ENCODE results near the gene ADAMTS9. TPM values are rescaled to one million over a fixed set of nuclear protein-coding genes. Genes with fewer than 3 reads are reported as not detected.
"Not testable (repeated sequence)": the region's sequence is repeated elsewhere in the genome, so short reads cannot be mapped to it uniquely, and the experiment has no call there.

The ADAMTS9 gene
- total and polyA plus RNA-seq, 12 donors: 9.7 to 102 (median 18.6) TPM

DNA sequence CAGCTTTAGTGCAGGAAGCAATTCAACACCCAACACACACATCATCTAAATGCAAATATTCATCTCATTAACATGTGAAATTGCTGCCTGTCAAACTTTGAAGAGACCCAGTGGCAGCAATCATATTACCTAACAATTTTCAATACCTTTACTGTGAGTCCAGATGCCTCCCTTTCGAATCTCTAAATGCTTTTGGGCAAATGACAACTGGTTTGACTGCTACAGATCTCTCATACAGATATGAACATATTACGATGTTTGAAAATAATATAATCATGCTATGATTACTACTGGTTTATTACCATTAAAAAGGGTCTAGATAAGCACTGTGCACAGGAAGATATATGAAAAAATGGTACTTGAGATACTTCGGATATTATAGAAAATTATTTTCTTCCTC, 137.9 kb downstream of the ADAMTS9 start:
- ATAC-seq: no peak
- WGBS, 2 donors: 95 to 97% methylated on average over 3 of the region's 3 CpGs
- H3K4me3 ChIP-seq: no peak overlapping the region
- no peak for DNase-seq
- no peaks in the 10 kb centered on the region for H3K9me3 ChIP-seq
- intact Hi-C loops (cut with DNase I): no loop called here
- TF ChIP-seq, protein P1, sequence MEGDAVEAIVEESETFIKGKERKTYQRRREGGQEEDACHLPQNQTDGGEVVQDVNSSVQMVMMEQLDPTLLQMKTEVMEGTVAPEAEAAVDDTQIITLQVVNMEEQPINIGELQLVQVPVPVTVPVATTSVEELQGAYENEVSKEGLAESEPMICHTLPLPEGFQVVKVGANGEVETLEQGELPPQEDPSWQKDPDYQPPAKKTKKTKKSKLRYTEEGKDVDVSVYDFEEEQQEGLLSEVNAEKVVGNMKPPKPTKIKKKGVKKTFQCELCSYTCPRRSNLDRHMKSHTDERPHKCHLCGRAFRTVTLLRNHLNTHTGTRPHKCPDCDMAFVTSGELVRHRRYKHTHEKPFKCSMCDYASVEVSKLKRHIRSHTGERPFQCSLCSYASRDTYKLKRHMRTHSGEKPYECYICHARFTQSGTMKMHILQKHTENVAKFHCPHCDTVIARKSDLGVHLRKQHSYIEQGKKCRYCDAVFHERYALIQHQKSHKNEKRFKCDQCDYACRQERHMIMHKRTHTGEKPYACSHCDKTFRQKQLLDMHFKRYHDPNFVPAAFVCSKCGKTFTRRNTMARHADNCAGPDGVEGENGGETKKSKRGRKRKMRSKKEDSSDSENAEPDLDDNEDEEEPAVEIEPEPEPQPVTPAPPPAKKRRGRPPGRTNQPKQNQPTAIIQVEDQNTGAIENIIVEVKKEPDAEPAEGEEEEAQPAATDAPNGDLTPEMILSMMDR (IDR thresholded peaks at IDR 0.05): no peak
- H3K4me1 ChIP-seq: peaks cover 0 to 24% (median 12%) of the 10 kb centered on the region in 9 donors
- H3K27me3 ChIP-seq: no peaks in the 10 kb centered on the region
- H3K27ac ChIP-seq: no peak overlapping the region
- H3K36me3 ChIP-seq: peaks cover 0 to 98% (median 12%) of the 10 kb centered on the region in 9 donors

DNA sequence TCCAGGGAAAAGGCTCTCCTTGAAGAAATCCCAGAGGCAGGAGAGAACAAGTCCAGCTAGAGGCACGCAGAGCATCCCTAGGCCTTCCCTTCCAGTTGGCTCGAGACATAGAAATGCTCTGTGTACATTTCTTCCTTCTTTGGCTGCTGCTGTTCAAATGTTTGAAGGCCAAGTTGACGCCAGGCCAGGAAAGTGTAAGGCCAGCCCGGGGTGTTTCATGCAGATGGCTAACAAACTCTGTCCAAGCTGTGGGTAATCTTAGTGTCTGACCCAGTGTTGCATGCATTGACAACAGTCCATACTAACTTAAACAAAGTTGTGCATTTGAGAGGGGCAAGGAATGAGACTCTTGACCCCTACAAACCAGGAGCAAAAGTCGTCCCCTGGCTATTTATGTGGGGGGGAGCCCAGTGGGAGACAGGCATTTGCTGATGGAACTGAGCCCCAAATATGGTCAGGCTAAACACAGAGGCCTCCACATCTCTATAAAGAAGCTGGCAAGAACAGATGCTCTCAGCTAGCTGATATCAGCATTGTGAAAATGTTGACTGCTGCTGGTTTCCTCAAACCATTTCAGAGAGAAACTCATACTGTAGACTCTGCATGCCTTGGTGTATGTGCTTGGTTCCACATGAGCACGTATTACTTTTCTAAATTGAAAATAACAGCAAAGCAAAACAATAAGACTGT, 139.5 kb downstream of the ADAMTS9 start:
- intact Hi-C loops (cut with DNase I): no loop called here
- ATAC-seq: peak; percentile 74 to 90 (median 81)
- peak overlapping the region in 5 of 10 donors; percentile 29 to 53 (median 45) for H3K27ac ChIP-seq
- H3K36me3 ChIP-seq: peaks cover 0 to 87% (median 12%) of the 10 kb centered on the region in 9 donors
- no peaks in the 10 kb centered on the region for H3K9me3 ChIP-seq
- no peak overlapping the region for H3K4me3 ChIP-seq
- TF ChIP-seq, protein P1 (IDR thresholded peaks at IDR 0.05): no peak
- peak; percentile 38 to 44 for DNase-seq
- peaks cover 0 to 24% (median 12%) of the 10 kb centered on the region in 9 donors for H3K4me1 ChIP-seq
- 45 to 48% methylated on average over 6 of the region's 6 CpGs for WGBS, 2 donors
- no peaks in the 10 kb centered on the region for H3K27me3 ChIP-seq

DNA sequence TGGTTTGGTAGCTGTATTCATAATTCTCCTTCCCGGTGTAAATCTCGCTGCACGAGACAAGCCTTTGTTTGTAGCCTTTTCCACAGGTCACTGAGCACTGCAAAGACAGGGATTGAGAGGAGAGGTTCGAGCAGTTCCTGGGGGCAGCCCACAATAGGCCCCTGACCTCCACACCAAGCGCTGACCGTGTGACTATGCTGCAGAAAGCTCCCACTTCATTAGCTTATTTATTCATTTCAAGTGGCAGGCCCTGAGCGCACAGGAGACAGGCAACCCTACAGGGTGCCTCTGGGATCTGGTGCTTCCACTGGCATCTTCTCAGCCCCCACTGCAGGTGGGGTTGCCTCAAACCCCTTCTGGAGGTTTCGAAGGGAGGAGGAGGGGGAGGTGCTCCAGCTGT, 140.9 kb downstream of the ADAMTS9 start:
- H3K36me3 ChIP-seq: peaks cover 0 to 75% (median 14%) of the 10 kb centered on the region in 9 donors
- no peak overlapping the region for H3K27ac ChIP-seq

DNA sequence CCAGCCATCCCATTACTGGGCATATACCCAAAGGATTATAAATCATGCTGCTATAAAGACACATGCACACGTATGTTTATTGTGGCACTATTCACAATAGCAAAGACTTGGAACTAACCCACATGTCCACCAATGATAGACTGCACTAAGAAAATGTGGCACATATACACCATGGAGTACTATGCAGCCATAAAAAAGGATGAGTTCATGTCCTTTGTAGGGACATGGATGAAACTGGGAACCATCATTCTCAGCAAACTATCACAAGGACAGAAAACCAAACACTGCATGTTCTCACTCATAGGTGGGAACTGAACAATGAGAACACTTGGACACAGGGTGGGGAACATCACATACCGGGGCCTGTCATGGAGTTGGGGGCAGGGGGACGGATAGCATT, 142.6 kb downstream of the ADAMTS9 start:
- ATAC-seq; H3K27me3 ChIP-seq; H3K4me3 ChIP-seq; H3K9me3 ChIP-seq; DNase-seq; intact Hi-C loops (cut with DNase I); H3K27ac ChIP-seq: not testable (repeated sequence)
- peaks cover 0 to 24% (median 12%) of the 10 kb centered on the region in 9 donors for H3K4me1 ChIP-seq
- peaks cover 0 to 75% (median 29%) of the 10 kb centered on the region in 9 donors for H3K36me3 ChIP-seq
- 94 to 97% methylated on average over 3 of the region's 3 CpGs for WGBS, 2 donors

More for the DNA sequence above, 140.9 kb downstream of the ADAMTS9 start:
- intact Hi-C loops (cut with DNase I): no loop called here
- H3K27me3 ChIP-seq: no peaks in the 10 kb centered on the region
- H3K9me3 ChIP-seq: no peaks in the 10 kb centered on the region
- peaks cover 0 to 24% (median 12%) of the 10 kb centered on the region in 9 donors for H3K4me1 ChIP-seq
- TF ChIP-seq, protein P1 (IDR thresholded peaks at IDR 0.05): no peak
- WGBS, 2 donors: 96% methylated on average over 8 of the region's 8 CpGs
- no peak overlapping the region for H3K4me3 ChIP-seq
- DNase-seq (no peak), ATAC-seq (peak in 1 of 8 donors; percentile 29)

DNA sequence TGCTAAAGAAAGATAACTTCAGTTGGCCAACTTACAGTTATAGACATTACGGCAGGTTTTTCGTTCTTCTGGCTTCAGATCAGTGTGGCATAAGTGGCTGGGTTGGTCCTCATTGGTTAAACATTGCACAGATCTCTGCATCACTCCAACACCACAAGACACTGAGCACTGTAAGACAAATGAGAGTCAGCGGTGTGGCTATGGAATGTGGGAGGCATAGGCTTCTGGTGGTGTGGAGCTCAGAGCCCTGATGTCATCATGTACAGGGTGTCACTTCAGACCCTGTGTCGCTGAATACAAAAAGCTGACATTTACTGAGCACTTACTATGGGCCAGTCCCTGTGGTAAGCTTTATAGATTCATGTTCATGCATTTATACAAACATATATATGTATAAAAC, 146.0 kb downstream of the ADAMTS9 start:
- H3K4me3 ChIP-seq: no peak overlapping the region
- DNase-seq (no peak), ATAC-seq (no peak)
- 95 to 97% methylated on average over 4 of the region's 4 CpGs for WGBS, 2 donors
- TF ChIP-seq, protein P1 (IDR thresholded peaks at IDR 0.05): no peak
- no peak overlapping the region for H3K27ac ChIP-seq
- H3K4me1 ChIP-seq: peaks cover 3 to 20% (median 7%) of the 10 kb centered on the region in 9 donors
- intact Hi-C loops (cut with DNase I): no loop called here
- no peaks in the 10 kb centered on the region for H3K27me3 ChIP-seq
- peaks cover 0 to 74% (median 39%) of the 10 kb centered on the region in 9 donors for H3K36me3 ChIP-seq
- H3K9me3 ChIP-seq: no peaks in the 10 kb centered on the region
